Measurements from ENCODE around the gene CFAP77. TPM values are rescaled to one million over a fixed set of nuclear protein-coding genes. Genes with fewer than 3 reads are reported as not detected.

CFAP77 gene
- total RNA-seq (2021; fragmentation: NEBNext Ultra II Directional; extraction: Animal tissue kit (Norgen Biotek cat#: 25700)) (0.52 and 0.63 TPM in 2 replicates), polyA plus RNA-seq (2011; rRNA removed) (0.97 and 1.2 TPM in 2 replicates), polyA minus RNA-seq (2011; rRNA and poly(A)+ RNA removed) (0.13 TPM in 1 of 2 replicates, not detected in the other)
- 0.45 TPM for polyA plus RNA-seq (2011; cell fraction: cytosol; rRNA removed)
- polyA plus RNA-seq (2011; cell fraction: nucleus; rRNA removed): 0.60 TPM
- polyA plus RNA-seq (2012, experiment 1 of 2): 1.1 to 1.2 TPM (median 1.1 TPM) in 4 replicates
- polyA plus RNA-seq (2012, experiment 2 of 2): 0.72 TPM
- 0.55 TPM for polyA plus RNA-seq (2013, experiment 1 of 2)
- polyA plus RNA-seq (2013, experiment 2 of 2): 0.55 TPM
- polyA minus RNA-seq (2011; cell fraction: cytosol; rRNA and poly(A)+ RNA removed): not detected
- polyA minus RNA-seq (2011; cell fraction: nucleus; rRNA and poly(A)+ RNA removed): 0.40 TPM
- long read RNA-seq, experiment 1, partial matches to known transcripts: 1 of 2 reads
- long read RNA-seq, experiment 1, other reads (novel, unspliced or antisense): 1 of 2 reads
- long read RNA-seq, experiment 2, partial matches to known transcripts: 0 of 1 reads
- long read RNA-seq, experiment 2, other reads (novel, unspliced or antisense): 1 of 1 reads

- Histone ChIP-seq H3K23ac (ENCODE audit: insufficient read length) (no peak within 1 kb of the TSS), H3K23me2 (ENCODE audit: low read depth, low read length) (peaks cover 15% of the 10 kb centered on the region; the same call in 1 of the 2 replicates), H3K79me2 (ENCODE audit: control insufficient read depth in 1 of 2, insufficient read depth in 2 of 2, low read length in 2 of 2) (peaks cover 0 to 12% of the 10 kb centered on the region in 2 experiments; a peak in 2 of 4 replicates), H4K20me1 (replicated peaks in 1 of 2; ENCODE audit: control insufficient read depth in 1 of 2, insufficient read depth in 2 of 2, low read length in 2 of 2) (peaks cover 0 to 3% of the 10 kb centered on the region in 2 experiments), H3K4me3 (ENCODE audit: extremely low read depth in 1 of 4, insufficient read depth in 2 of 4, low read depth in 3 of 4, low read length in 4 of 4) (peak within 1 kb of the TSS; percentile 45 to 65 (median 56)), H3K9me3 (ENCODE audit: insufficient read depth in 2 of 2, low read depth in 1 of 2, low read length in 1 of 2) (no peaks in the 10 kb centered on the region; a peak in 1 of 4 replicates), H3K79me1 (ENCODE audit: low read depth, low read length) (peaks cover 3% of the 10 kb centered on the region; the same call in 1 of the 2 replicates), H3K56ac (replicated peaks; ENCODE audit: insufficient read length, low read depth, low read length) (no peak within 1 kb of the TSS), H2BK5ac (ENCODE audit: low read depth, low read length) (no peak within 1 kb of the TSS), H3K36me3 (ENCODE audit: control insufficient read depth in 2 of 4, insufficient read depth in 4 of 4, low read length in 3 of 4) (no peaks in the 10 kb centered on the region), H3K4me2 (ENCODE audit: insufficient read depth in 1 of 2, low read depth in 2 of 2, low read length in 2 of 2) (peak within 1 kb of the TSS; percentile 41 to 88), H2BK12ac (ENCODE audit: low read depth, low read length) (no peak within 1 kb of the TSS), H2AFZ (ENCODE audit: low read length) (peak within 1 kb of the TSS; percentile 38; the same call in 1 of the 2 replicates), H3K27me3 (replicated peaks in 1 of 4; ENCODE audit: control insufficient read depth in 3 of 4, extremely low read depth in 1 of 4, insufficient read depth in 3 of 4, low read length in 3 of 4) (peaks cover 1 to 20% (median 13%) of the 10 kb centered on the region in 4 experiments; a peak in 6 of 7 replicates), H3K18ac (ENCODE audit: extremely low read depth, low read length) (no peak within 1 kb of the TSS), H4K5ac (ENCODE audit: insufficient read length, low read depth, low read length) (no peak within 1 kb of the TSS), H3K9ac (replicated peaks in 1 of 4; ENCODE audit: extremely low read depth in 1 of 4, low read depth in 3 of 4, low read length in 3 of 4) (peak within 1 kb of the TSS in 3 of 4 experiments; percentile 46 to 70 (median 67); a peak in 3 of 7 replicates), H3K4ac (replicated peaks; ENCODE audit: insufficient read length, low read depth, low read length) (no peak within 1 kb of the TSS), H2BK120ac (replicated peaks; ENCODE audit: low read depth, low read length) (no peak within 1 kb of the TSS), H4K8ac (ENCODE audit: extremely low read depth, insufficient read depth, low read length) (peak within 1 kb of the TSS; percentile 91; the same call in 1 of the 2 replicates), H4K91ac (replicated peaks; ENCODE audit: insufficient read length, low read length) (no peak within 1 kb of the TSS), H3K4me1 (replicated peaks in 1 of 4; ENCODE audit: control insufficient read depth in 3 of 4, insufficient read depth in 4 of 4, low read length in 3 of 4) (peaks cover 3 to 11% (median 5%) of the 10 kb centered on the region in 4 experiments; a peak in 6 of 7 replicates), H2BK15ac (ENCODE audit: low read length) (0 out of 2 replicates have a peak within 1 kb of the TSS, but pooled peaks have one; percentile 92), H2BK20ac (ENCODE audit: low read length) (no peak within 1 kb of the TSS), H3K27ac (ENCODE audit: low read depth, low read length) (no peak within 1 kb of the TSS), H3K14ac (ENCODE audit: insufficient read length) (no peak within 1 kb of the TSS), H2AK5ac (ENCODE audit: low read depth, low read length) (no peak within 1 kb of the TSS)
- CTCF ChIA-PET (ENCODE audit: partially characterized antibody): interaction anchor here (0.6 to 1.6 kb wide), 5 partner anchors 29 to 159 kb away, joined by 3 to 4 read pairs (median 4); no protein-coding TSS in a partner anchor
- peak in 1 of 2 experiments; percentile 79 for DNase-seq (ENCODE audit: low read depth in 1 of 2, low spot score in 2 of 2)
- WGBS, 2 experiments (ENCODE audit: extremely low coverage in 1 of 2, insufficient coverage in 1 of 2, insufficient read length in 1 of 2, insufficient replicate concordance in 2 of 2, low coverage in 1 of 2, low lambda C conversion rate in 2 of 2, missing lambda C conversion rate in 1 of 2): 2% methylated on average over 43 of the region's 69 CpGs; no CpG with 5 or more reads in 1 of the 2 experiments
- POLR2A ChIA-PET (ENCODE audit: partially characterized antibody): interaction anchor here (0.7 kb wide), 1 partner anchor 177 kb away, joined by 3 read pairs; no protein-coding TSS in a partner anchor
- no peak for FAIRE-seq
- TF ChIP-seq JUN (IDR thresholded peaks at IDR 0.05; ENCODE audit: low read depth, low read length) (no peak), EP300 (IDR thresholded peaks at IDR 0.05; ENCODE audit: borderline replicate concordance in 1 of 2, low read depth in 2 of 2, low read length in 2 of 2) (peak in 1 of 2 experiments; percentile 99; a peak in 2 of 3 replicates), SUZ12 (IDR thresholded peaks at IDR 0.05; ENCODE audit: low read length) (peak; percentile 14; the same call in 1 of the 2 replicates), SRF (IDR thresholded peaks at IDR 0.05; ENCODE audit: low read depth, low read length) (no peak), SIN3A (conservative IDR thresholded peaks at IDR 0.05 in 1 of 2, IDR thresholded peaks at IDR 0.05 in 1 of 2; ENCODE audit: low read depth in 1 of 2, low read length in 2 of 2) (peak; percentile 35 to 89; a peak in 2 of 4 replicates), RBBP5 (IDR thresholded peaks at IDR 0.05; ENCODE audit: borderline replicate concordance, low read depth, low read length) (no peak), KDM1A (IDR thresholded peaks at IDR 0.05; ENCODE audit: borderline replicate concordance, low read length) (no peak), JUND (IDR thresholded peaks at IDR 0.05; ENCODE audit: low read length) (peak; percentile 97)
Observed at GRCh38 chr9:132409828-132410528, at the start of gene CFAP77. Gene CFAP77 (plus strand): TSS chr9:132410211. CDS start chr9:132410272, 61 bp downstream.

Data from H1 (cell line).